Body of pancreas (tissue), 4 donors: ENCODE measurements around the gene SLC38A5. TPM values are rescaled to one million over a fixed set of nuclear protein-coding genes. Genes with fewer than 3 reads are reported as not detected.

Experiments used
- ATAC-seq: fragments of 150-250 bp; one replicate; pipeline ENCODE4 v1.9.1; 2016
- DNase-seq, 4 donors: peaks; one replicate each; pipeline ENCODE4 v3.0.0-alpha.2; 2019
- H3K27ac ChIP-seq, 4 donors: fragments of 200-600 bp; sonication (generic); 1 replicate in 3 of 4; 2 replicates in 1 of 4; pipeline versions ENCODE4 v1.5.1 to v1.6.1; 2016 to 2019; ENCODE audit warnings: mild to moderate bottlenecking in 1 of 4, mixed read lengths in 1 of 4, moderate library complexity in 1 of 4
- H3K27me3 ChIP-seq, 2 donors: fragments of 200-600 bp; sonication (generic); one replicate each; pipeline ENCODE4 v1.6.0; 2016; ENCODE audit warnings: mild to moderate bottlenecking in 1 of 2
- H3K36me3 ChIP-seq, 2 donors: fragments of 200-600 bp; sonication (generic); replicated peaks in 1 of 2; 2 replicates each; pipeline ENCODE4 v1.5.1; 2016; ENCODE audit warnings: low read depth in 2 of 2; ENCODE audit not compliant: insufficient read depth in 1 of 2
- H3K4me1 ChIP-seq: fragments of 200-600 bp; sonication (generic); one replicate; pipeline ENCODE4 v1.6.0; 2016
- H3K4me3 ChIP-seq, 2 donors: fragments of 200-600 bp; sonication (generic); 1 replicate in 1 of 2; 2 replicates in 1 of 2; pipeline ENCODE4 v1.5.1; 2016 to 2019
- H3K9me3 ChIP-seq, 3 donors: fragments of 200-600 bp; sonication (generic); 1 replicate in 2 of 3; 2 replicates in 1 of 3; pipeline ENCODE4 v1.5.1; 2016
- POLR2A ChIP-seq, 3 donors: fragments of 450-650 bp; IDR thresholded peaks; one replicate each; pipeline ENCODE4 v1.6.1; 2016; ENCODE audit warnings: antibody characterized with exemption in 3 of 3, mild to moderate bottlenecking in 2 of 3
- WGBS, 2 donors: methylation state at CpG; one replicate each; pipeline ENCODE4 v1.1.5; 2017; 5-methylcytosine and 5-hydroxymethylcytosine counted together
- intact Hi-C: fragments of 100-400 bp; cut with DNase I; formaldehyde crosslinking; loops from one replicate; pipeline ENCODE4 v1.15.1; 2023
- total RNA-seq, 2 donors: library from RNA; depleted of rRNA; stranded (reverse); fragments of >200 nt; gene quantifications; one replicate each; pipeline ENCODE4 v1.1.0, GENCODE V29; 2016
- TF ChIP-seq, protein P1 (sequence below), 7 experiments: fragments of 450-650 bp in 4 of 7; fragments of 200-600 bp in 3 of 7; sonication (generic) in 3 of 7; IDR thresholded peaks; one replicate each; pipeline ENCODE4 v1.5.1; 2016 to 2019; ENCODE audit warnings: antibody characterized with exemption in 7 of 7

The SLC38A5 gene
- total RNA-seq, 2 donors from 2014 or later: 83.8 to 166 TPM

DNA sequence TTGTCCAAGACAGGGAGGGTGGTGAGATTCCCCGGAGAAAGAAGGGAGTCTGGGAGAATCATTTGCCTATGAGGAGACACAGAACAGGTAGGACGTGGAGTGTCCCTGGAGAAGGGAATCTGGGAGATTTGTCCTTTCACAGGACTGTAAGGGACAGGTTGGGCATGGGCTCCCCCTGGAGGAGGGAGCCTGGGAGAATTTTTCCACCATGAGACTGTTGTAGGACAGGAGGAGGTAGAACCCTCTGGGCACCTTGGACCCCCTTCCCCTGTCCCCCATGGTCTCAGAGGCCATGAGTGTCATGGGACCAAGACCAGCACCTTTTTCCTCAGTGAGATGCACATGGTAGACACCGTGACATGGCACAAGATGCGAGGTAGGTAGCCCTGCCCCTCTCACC, 41.5 kb upstream of the SLC38A5 start:
- intact Hi-C loops: no loop called here
- H3K27ac ChIP-seq: no peak overlapping the region
- H3K9me3 ChIP-seq: no peaks in the 10 kb centered on the region
- ATAC-seq (peak; percentile 31), DNase-seq (peak; percentile 9 to 54 (median 30))
- peaks cover 12% of the 10 kb centered on the region for H3K4me1 ChIP-seq
- TF ChIP-seq POLR2A (IDR thresholded peaks at IDR 0.05): no peak
- TF ChIP-seq, protein P1, sequence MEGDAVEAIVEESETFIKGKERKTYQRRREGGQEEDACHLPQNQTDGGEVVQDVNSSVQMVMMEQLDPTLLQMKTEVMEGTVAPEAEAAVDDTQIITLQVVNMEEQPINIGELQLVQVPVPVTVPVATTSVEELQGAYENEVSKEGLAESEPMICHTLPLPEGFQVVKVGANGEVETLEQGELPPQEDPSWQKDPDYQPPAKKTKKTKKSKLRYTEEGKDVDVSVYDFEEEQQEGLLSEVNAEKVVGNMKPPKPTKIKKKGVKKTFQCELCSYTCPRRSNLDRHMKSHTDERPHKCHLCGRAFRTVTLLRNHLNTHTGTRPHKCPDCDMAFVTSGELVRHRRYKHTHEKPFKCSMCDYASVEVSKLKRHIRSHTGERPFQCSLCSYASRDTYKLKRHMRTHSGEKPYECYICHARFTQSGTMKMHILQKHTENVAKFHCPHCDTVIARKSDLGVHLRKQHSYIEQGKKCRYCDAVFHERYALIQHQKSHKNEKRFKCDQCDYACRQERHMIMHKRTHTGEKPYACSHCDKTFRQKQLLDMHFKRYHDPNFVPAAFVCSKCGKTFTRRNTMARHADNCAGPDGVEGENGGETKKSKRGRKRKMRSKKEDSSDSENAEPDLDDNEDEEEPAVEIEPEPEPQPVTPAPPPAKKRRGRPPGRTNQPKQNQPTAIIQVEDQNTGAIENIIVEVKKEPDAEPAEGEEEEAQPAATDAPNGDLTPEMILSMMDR (IDR thresholded peaks at IDR 0.05): peak in 5 of 7 experiments; percentile 11 to 33 (median 28)
- H3K27me3 ChIP-seq: no peaks in the 10 kb centered on the region
- no peaks in the 10 kb centered on the region for H3K36me3 ChIP-seq
- H3K4me3 ChIP-seq: no peak overlapping the region
- WGBS, 2 donors: 37% methylated on average over 3 of the region's 4 CpGs; no CpG with 5 or more reads in 1 of the 2 donors

DNA sequence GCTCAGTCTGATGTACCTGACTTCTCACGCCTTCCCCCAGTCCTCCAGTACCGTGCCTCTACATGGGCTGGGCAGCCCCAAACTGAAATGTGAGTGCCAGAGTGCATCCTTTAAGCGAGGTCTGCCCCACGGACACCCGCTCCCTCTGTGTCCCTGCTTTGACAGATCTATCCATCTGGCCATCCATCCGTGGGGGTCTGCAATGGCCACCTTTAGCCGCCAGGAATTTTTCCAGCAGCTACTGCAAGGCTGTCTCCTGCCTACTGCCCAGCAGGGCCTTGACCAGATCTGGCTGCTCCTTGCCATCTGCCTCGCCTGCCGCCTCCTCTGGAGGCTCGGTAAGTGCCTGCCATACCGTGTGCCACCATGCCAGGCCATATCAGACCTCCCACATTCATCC, 39.6 kb upstream of the SLC38A5 start:
- H3K36me3 ChIP-seq: no peaks in the 10 kb centered on the region
- no peaks in the 10 kb centered on the region for H3K27me3 ChIP-seq
- TF ChIP-seq POLR2A (IDR thresholded peaks at IDR 0.05): no peak
- TF ChIP-seq, protein P1 (IDR thresholded peaks at IDR 0.05): no peak
- H3K4me3 ChIP-seq: no peak overlapping the region
- H3K27ac ChIP-seq: no peak overlapping the region
- H3K4me1 ChIP-seq: peaks cover 12% of the 10 kb centered on the region
- ATAC-seq (no peak), DNase-seq (no peak)
- no peaks in the 10 kb centered on the region for H3K9me3 ChIP-seq
- intact Hi-C loops: no loop called here
- 69% methylated on average over 6 of the region's 11 CpGs; no CpG with 5 or more reads in 1 of the 2 donors for WGBS, 2 donors

DNA sequence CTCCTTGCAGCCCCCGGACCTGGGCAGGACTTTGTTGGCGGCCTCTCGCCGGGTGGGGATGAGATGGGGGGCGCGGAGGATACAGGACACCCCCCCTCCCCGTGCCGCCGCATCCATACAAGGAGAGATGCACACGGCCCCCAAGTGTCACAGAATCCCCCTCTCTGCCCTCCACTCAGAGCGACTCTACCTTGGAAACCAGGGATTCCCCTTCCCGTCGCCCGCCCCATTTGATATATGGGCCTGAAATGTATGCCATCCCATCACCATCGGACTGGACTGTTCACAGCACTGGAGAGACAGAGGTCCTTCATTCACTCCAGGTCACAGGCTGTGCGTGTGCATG, 39.2 kb upstream of the SLC38A5 start:
- Histone ChIP-seq H3K27ac (peak overlapping the region in 3 of 4 donors; percentile 51 to 71 (median 70)), H3K4me1 (peaks cover 12% of the 10 kb centered on the region), H3K4me3 (peak overlapping the region; percentile 28 to 56), H3K36me3 (no peaks in the 10 kb centered on the region), H3K27me3 (no peaks in the 10 kb centered on the region), H3K9me3 (no peaks in the 10 kb centered on the region)
- 0 to 4% methylated on average over 2 to 4 of the region's 16 CpGs for WGBS, 2 donors
- intact Hi-C loops: no loop called here
- DNase-seq (no peak), ATAC-seq (no peak)
- TF ChIP-seq, protein P1 (IDR thresholded peaks at IDR 0.05): no peak
- no peak for TF ChIP-seq POLR2A (IDR thresholded peaks at IDR 0.05)

DNA sequence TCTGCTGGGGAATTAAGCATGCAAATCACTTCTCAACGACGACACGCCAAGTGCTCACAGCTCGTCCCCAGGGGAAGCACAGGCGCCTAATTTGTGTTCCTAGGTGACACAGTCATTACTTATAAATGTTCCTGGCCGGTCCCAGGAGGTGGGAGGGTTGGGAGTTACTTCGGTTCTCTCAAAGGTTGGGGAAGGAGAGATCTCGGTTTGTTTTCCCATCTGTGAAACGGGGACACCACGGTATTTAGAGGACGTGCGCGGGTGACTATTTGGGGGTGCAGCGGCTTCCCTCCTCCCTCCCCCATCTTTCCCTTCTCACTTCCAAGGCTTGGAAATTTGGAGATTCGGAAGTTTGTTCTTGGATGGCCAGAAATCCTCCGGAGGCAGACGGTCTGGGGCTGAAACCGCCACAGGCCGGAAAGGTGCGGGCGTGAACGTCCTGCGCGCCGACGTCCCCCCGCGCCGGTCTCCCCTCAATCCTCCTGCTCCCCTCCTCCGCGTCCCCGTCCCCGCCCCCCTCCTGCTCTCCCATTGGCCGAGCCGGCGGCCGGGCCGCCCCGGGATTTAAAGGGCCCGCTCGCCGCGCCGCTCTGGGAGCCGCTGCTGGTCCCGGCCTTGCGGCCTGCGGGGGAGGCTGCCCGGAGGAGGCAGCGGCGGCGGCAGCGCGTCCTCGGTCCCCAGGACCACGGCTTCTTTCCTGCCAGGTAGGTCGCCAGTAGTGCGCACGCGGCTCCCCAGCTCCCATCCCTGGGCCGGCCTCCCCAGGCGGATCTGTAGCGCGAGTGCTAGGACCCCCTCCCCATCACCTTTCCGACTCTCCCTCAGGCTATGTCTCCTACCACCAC, 38.6 kb upstream of the SLC38A5 start, which contains the start of gene PORCN:
Gene PORCN (plus strand): TSS at position 593 of the 845 bp plus-strand sequence. CDS start 829 bp downstream, outside the sequence.
- DNase-seq: peak; percentile 76 to 82 (median 80)
- Histone ChIP-seq H3K27me3 (no peaks in the 10 kb centered on the region), H3K9me3 (no peaks in the 10 kb centered on the region), H3K27ac (peak within 1 kb of the TSS in 3 of 4 donors; percentile 51 to 71 (median 70)), H3K36me3 (no peaks in the 10 kb centered on the region), H3K4me3 (peak within 1 kb of the TSS; percentile 28 to 56), H3K4me1 (peaks cover 12% of the 10 kb centered on the region)
- TF ChIP-seq POLR2A (IDR thresholded peaks at IDR 0.05): peak; percentile 26 to 72 (median 64)
- TF ChIP-seq, protein P1 (IDR thresholded peaks at IDR 0.05): no peak
- peak; percentile 95 for ATAC-seq
- intact Hi-C loops: no loop called here
- WGBS, 2 donors: 0% methylated on average over 3 to 31 of the region's 65 CpGs
